MV-4-11 (cell line): Measurements from ENCODE around the gene GLI3.

Source experiments
- DNase-seq: peaks from one replicate; lab custom pipeline; 2025; lab: John Stamatoyannopoulos, UW

GLI3 gene

DNA sequence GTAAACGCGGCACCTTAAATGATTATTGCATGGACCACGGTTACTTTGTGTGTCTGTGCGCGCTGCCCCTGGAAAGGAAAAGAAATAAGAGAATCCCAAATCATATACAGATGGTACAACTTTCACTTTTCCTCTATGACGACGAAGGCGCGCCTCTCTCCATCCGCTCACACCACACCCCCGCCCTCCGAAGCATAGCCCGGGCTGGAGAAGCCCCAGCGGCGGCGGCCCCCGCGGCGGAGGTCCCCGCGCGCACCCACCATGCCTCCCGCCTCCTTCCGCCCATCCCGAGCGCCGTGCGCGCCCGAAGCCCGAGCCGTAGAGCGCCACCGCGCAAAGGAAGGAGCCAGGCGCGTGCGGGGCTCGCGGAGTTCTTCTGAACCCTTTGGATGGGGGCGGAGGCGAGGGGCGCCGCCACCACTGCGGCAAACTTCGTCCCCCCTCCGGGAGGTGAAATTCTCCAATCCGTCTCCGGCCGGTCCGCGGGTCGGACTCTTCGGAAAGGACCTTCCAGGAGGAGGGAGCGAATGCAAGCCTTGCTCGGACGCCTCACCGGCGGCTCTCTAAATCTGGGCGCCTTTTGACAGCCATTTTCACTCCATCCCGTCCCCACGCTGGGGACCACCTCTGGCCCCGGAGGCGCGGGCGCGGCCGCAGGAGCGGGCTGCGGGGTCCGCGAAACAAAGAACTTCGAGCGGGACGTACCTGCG, 588 bp downstream of the GLI3 start:
- DNase-seq = no peak

DNA sequence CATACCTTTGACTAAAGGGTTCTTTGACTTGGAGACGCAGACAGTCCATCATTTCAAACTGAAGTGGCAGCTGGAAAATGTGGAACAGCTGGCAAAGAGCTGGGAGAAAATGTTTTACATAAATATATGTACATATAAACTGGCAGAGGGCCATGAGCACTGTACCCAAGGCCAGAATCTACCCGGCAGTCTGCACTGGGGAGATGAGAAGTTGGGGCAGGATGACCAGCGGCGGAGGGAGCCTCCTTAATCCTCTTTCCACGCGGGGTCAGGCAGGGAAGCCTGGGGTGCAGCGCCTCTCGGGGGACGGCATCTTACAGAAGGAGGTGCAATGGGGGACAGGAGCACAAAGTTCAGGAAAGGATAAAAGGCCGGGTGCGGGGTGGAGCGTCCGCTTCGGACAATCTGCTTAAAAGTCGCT, 1.3 kb downstream of the GLI3 start:
- no peak for DNase-seq

DNA sequence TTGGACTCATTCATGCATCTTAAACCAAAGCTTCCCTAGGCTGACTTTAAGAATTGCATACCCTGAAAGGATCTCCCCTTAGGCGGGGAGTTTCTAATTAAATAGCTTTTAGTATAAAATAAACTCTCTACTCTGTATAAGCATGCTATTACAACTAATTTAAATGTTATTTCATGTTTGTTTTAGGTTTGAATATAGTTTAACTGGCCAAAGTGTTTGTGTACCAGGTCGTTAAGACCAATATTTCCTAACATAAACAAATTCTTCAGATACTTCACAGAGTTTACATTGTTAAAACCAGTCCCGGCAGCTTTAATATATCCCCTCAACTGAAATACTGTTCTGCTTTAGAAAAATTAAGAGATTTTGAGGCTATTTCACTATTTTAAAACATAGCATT, 2.3 kb downstream of the GLI3 start:
- DNase-seq = no peak

DNA sequence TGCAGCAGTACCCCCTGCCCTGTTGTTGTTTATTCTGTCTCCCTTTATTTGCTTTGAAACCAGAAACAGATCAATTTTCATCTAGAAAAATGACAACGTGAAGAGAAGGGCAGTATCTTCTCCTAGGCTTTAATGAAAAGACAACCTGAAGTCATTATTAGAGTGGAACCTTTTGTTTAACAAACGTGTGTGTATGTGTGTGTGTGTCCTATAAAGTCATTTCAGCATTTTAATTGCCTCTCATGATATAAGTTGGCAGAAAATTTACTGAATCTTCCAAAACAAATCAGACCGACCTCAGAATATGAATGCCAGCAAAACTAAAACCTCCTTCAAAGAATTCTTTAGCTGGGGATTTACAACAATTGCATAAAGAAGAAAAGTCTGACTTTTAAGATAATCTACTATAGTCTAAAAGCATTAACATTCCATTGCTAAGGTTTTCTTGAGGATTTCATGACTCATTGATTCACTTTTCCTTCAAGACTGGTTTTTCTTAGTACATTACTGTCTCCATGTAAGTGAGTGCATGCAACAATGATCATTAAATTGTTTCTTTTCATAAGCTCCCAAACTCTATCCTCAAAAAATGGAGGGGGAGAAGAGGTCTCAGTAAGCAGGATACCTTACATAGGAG, 3.2 kb downstream of the GLI3 start:
- no peak for DNase-seq

DNA sequence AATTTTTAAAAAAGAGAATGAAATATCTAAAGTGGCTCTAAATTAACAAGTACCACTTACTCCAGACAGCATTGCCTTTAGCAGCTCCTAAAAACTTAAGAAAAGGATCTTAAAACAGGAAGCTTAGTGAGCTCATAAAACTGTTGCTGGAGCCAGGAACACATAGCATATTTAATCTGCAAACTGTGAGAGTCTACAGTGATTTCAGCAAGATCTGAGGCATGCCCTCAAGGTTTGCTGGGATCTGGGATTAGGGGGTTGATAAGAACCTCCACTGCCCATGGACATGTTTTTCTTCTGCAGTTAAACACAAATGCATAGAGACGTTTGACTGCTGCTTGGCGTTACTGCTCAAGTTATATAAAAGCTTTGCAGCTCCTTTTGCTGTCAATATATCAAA, 3.8 kb downstream of the GLI3 start:
- no peak for DNase-seq

DNA sequence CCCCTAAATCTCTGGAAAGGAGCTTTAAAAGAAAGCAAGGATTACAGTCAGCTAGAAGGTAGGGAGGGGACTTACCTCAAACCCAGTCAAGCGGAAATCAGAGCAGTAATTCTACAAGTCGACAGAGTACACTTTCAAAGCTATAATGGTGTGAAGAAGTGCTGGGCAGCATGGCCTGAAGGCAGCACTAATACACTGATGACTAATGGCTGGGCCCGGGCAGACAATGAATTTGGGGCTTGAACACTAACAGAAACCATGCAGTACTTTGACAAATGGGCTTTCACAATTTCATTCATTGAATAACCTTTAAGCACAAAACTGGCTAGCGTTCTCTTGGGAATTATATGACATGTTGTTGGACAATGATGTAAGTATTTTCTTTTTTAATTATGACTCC, 4.7 kb downstream of the GLI3 start:
- DNase-seq = no peak

DNA sequence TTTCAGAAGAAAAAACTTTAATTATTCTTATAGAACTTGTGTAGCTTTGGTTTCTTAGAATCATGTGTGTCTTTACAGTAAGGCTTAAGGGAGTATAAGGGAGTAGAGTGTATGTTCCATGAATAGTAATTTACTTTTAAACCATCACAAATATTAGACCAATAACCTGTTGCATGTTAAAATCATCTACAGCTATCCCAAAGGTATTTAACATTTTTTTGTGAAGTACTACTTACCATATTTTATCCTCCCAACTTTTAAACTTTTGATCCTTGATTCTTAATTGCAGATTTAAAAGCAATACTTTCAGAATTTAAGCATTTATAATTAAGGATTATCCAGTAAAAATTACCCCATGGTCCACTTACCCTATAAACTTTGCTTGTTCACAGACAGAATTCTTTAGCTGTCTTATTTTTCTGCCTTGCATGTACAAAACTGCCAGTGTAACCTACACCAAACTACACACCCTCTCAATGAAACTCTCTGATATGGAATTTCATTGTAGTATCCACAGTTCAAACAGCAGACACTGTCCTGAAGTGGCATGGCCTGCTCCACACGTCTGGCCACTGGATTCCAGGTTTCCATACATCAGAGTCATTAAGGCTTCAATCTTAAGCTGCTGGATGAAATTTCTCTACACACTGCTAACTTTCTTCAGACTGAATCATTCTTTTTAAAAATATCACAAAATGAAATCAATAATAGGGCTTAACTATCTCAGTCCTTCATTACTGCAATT, 5.8 kb downstream of the GLI3 start:
- DNase-seq = no peak

DNA sequence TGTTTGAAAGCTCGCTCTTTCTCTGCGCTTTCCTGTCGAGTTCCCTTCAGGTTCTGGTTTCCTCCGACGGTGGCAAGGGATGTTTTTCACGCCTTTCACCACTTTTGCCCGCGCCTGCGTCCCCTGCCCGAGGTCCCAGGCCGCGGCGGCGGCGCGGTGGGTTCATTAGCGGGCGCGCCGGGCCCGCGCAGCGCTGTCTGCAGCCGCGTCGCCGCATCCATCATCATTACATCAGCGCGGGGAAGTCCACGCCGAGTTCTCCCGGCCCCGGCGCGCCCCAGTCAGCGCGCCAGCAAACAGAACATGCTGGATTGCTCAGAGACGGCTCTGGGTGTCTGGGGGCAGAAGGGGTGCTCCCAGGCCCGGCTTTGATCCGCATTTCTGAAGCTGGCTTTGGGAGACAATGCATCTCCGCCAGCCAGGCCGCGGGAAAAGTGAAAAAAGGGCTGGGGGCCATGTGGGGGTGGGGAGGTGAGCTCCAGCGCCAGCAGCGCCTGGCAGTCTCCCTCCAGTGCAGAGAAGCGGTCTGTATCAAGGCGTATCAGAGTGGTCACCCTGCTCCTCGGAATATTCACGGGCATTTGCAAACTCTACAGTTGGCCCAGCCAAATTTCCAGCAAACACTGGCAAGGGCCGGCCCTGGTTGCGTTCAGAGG, 8.9 kb downstream of the GLI3 start:
- no peak for DNase-seq

DNA sequence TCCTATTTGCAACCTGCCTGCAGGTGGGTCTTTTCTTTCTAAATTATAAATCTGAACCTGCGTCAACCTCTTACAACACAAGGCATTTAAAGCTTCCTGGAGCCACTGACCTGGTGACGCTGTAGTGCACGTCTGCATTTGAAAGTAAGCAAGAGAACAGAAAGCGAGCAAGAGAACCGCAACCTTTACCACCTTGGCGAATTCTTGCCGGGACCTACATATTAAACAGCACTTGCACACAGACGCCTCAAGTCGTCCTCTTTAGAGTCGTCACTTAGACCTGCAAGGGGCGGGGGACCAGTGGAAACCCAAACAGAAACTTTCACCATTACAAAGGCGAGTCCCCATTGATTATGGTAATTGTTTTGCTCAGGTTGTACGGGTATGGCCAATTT, 9.5 kb downstream of the GLI3 start:
- no peak for DNase-seq

DNA sequence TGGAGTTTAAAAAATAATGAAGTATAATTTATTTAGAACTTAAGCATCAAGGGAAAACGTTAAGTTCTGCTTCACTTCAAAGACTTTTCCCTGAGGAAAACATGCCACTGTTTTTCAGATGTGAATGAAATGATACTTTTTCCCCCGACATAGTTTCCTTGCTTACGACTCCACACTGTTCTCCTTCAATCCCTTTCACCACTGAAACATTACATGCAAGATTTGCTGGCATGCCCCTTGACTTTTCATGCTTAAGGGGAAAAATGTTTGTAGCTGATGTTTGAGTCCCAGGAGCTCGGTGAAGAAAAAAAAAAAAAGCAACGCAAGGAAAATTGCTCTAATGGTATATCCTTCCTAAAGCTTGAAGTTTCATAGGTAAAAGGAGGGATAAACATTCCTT, 10.0 kb downstream of the GLI3 start:
- no peak for DNase-seq

DNA sequence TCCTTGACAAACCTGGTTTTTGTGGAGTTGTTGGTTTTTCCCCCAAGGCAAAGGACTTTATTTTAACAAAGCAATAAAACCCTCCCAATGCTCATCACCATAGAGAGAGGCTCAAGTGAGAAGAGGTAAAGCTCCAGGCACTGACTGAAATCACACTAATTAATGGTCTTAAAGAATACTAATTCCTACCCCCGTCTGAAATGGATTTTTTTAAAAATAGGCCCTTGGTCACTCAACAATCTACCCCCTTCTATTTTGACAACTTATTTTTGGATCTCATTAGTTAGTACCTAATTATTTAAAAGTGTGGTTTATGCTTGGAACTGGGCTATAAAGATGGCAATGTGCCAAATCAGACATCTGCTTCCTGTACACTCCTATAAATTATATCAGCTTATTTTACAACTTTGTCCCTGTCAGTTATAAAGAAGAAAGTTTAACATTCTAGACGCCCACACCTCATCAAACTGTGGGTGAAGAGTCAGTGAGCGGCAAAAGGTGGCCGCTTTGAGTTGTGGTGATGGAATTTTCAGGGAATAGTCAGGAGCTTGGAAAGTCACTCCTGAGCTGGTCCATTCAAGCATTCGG, 10.6 kb downstream of the GLI3 start:
- no peak for DNase-seq

DNA sequence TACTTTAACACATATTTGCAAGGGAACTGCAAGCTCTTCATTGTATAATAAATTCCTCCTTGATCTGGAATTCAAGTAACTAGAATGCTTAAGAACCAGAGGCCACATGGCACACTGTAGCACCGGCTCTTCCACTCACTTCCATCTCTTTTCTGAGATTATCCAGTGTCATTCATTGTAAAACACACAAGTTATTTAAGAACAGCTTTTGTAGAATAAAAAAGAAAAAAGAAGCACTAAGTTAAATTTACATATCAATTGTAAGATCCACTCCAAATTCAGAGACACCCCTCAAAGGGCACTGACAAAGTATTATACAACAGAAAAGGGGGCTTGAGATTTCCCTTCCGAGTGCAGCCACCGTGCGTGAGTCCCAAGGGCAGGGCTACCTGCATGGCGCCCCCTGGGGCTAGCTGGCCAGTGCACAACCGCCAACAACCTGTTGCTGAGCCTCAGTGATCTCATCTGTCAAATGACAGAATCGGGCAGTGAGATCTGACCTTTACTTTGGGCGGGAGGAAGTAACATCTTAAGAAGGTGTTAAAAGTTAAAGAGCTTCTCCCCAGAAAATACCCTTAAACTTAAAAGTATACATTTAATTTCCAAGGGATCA, 12.5 kb downstream of the GLI3 start:
- DNase-seq = no peak

DNA sequence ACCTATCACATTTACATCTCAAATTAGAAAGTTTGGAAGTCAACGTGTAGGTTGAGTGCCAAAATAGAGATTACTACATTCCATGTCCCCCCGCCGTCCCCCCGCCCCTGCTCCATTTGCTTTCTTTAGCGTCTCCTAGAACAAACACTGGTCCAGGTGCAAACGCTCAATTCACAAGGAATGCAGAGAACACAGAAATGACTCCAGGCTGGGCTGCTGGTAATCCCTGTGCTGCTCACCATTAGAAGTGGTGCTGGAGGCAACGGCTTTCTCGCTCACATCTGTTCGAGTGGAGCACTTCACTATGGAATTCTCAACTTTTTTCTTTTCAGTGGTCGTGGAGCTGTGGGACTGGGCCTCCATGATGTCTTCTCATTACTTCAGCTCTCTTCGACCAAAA, 14.1 kb downstream of the GLI3 start:
- no peak for DNase-seq

DNA sequence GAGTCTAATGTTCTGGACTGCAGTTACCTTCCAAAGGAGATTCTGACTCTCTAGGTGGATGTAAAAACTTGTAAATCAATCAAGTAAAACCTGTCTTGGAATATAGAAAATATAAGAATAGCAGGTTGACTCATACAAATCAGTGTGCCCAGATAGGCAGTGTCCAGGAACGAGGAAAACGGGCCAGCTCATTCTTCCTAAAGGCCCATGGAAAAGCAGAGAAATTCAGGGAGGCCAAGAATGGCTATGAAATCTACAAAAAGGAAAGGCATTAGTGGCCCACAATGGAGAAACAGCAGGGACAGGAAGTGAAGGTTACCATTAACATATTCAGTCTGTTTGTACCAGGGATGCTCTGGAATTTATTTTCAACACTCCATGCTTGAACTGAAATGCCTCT, 14.9 kb downstream of the GLI3 start:
- no peak for DNase-seq

DNA sequence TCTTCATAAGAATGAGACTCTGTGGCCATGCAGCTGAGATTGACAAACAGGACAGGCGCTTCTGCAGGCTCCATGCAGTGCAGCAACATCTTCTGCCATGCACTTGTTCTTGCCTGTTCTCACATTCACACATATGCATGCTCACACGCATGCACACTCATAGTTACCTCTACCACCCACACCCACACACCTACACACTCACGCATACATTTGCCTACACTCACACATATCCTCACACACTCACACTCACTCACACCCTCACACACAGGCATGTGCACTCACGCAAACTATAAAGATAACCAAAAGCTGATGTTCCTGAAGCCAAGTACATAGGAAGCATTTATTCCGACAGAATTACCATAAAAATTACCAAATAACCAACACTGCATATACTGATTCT, 15.7 kb downstream of the GLI3 start:
- no peak for DNase-seq

DNA sequence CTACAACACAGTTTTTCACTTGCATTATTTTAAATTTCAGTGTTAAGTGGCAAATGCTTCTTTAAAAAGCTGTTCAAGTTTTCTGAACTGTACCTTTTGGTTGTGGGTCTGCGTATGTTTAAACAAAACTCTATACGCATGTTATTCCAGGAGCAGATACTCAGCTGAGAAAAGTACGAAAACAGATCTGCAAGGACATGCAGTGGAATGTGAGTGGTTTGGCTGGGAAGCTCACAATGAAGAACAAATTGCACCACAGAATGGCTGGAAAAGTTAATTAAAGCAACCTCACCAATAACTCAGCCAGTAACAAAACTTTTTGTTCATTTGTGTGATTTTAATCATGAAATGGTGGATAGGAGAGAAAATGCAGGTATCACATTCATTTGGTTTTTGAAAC, 17.6 kb downstream of the GLI3 start:
- DNase-seq = no peak

DNA sequence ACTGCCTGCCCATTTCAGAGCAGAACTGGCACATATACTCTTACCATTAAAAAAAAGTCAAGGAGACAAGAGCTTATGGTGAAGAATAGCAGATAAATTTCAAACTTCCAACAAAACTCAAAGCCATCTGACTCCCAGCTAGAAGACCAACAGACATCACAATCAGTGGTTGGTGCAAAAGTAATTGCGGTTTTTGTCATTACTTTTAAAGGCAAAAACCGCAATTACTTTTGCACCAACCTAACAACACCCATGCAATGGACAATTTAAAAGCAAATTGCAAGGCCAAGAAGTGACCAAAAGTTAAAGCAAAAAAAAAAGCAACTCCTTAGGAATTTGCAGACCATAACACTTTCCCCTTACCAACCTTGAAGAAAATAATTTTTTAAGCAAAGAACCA, 18.8 kb downstream of the GLI3 start:
- no peak for DNase-seq

DNA sequence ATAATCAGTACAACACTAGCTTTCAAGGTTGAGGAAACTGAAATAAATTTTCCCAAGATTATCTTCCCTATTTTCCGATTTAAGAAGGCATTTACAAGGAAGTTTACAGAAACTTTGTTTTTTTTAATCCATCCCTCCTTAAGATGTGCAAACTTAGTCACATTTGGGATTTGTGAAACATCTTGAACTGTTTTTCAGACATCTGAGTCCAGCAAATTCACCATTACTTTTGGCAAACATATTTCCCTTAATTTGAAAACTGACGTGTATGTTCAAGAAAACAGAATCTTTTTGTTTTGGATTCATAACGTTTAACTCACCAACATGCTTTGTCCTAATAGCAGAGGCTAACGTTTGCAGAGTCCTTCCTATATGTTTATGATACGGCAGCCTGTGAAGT, 19.5 kb downstream of the GLI3 start:
- no peak for DNase-seq

DNA sequence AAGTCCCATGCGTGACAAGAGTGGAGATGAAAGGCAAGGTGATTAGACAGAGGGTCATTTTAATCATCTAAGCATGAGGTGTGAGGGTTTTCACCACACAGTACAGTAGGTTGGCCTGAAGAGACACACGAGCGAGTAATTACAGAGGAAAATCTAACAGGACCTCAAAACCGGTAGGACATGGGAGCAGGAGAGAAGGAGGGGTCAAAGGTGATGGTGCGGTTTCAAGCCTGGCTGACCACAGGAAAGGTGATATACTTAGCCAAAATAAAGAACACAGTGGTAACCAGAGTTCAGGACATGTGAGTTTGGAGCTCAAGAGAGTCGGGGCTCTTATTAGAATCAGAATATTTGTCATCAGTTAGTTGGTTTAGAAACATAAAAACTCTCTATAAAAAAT, 20.0 kb downstream of the GLI3 start:
- DNase-seq = no peak

DNA sequence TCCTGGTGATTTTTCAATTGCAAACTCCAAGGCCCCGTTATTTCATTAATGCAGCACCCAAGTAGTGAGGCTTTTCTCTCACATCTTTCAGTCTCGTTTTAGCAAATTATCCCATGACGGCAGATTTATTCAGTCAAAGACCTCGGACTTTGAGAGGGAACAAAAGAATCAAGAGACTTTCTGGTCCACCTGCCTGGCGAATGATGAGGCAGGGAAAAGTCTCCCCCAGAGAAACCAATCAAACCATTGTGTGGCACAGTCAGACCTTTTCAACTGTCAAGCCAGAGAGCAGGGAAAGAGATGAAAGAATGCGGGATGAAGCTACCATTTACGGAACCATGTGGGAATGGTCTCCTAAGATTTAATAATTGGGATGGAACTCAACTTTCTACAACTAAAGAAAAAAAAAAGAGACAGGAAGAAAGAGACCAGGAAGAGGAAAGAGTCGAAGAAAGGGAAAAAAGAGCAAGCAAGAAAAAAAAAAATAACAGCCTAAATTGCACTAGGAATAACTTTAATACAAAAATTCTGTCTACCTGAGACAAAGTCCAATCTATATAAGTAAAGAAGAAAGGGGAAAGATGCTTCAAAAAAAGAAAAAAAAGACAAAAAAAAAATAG, 22.8 kb downstream of the GLI3 start:
- DNase-seq = no peak

DNA sequence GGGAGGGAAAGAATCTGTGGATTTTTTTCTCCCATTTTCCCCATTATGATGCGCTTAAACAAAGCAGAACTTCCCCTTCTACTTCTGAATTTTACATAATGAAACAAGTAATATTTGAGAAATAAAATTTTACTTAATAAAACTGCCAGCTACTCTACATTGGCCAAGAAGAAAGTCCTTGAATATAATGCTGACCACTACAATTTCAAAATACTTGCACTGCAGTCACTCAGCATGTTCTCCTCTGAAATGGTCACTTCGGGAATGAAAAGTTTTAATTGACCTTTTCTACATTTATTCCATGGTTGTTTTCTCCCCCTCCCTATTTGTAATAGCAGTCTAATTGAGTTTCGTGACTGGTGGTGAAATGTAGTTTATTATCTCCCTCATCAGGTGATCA, 23.9 kb downstream of the GLI3 start:
- DNase-seq = no peak
